ENCODE measurements around the gene ELP5. TPM values are rescaled to one million over a fixed set of nuclear protein-coding genes. Genes with fewer than 3 reads are reported as not detected.

Gene ELP5
- total RNA-seq, 1 experiment from 2014 or later = 75.3 TPM

DNA sequence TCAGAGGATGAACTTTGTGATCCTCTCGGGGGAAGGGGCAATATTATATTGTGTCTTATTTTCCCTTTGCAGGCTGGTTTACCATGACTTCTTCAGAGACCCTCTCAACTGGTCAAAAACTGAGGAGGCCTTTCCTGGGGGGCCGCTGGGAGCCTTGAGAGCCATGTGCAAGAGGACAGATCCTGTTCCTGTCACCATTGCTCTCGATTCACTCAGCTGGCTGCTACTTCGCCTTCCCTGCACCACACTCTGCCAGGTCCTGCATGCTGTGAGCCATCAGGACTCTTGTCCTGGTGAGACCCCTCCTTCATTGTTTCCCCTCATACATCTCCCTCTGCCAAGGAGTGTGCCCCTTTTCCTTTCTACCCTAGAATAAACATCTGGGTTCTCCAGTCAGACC, 2.5 kb downstream of the ELP5 start:
- no peak for DNase-seq (ENCODE audit: low read depth)

DNA sequence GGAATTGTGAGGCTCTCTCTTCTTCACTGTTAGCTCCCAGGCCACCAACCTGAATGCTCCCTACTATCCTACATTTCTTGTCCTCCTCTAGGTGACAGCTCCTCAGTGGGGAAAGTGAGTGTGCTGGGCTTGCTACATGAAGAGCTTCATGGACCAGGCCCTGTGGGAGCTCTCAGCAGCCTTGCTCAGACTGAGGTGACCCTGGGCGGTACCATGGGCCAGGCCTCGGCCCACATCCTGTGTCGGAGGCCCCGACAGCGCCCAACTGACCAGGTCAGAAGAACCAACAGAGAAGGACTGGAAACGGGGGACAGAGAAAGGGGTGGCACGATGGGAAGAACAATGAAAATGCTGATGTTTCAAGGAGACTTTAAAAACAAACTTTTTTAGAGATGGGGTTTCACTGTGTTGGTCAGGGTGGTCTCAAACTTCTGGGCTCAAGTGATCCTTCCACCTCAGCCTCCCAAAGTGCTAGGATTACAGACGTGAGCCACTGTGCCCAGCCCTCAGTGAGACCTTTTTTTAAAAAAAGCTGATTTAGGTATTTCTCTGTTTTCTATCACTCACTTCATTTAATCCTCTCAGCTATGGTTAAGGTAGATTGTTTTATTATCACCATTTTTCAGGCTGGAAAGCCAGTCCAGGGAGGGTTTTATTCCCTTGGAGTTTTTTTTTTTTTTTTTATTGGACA, 4.9 kb downstream of the ELP5 start:
- no peak for DNase-seq (ENCODE audit: low read depth)

DNA sequence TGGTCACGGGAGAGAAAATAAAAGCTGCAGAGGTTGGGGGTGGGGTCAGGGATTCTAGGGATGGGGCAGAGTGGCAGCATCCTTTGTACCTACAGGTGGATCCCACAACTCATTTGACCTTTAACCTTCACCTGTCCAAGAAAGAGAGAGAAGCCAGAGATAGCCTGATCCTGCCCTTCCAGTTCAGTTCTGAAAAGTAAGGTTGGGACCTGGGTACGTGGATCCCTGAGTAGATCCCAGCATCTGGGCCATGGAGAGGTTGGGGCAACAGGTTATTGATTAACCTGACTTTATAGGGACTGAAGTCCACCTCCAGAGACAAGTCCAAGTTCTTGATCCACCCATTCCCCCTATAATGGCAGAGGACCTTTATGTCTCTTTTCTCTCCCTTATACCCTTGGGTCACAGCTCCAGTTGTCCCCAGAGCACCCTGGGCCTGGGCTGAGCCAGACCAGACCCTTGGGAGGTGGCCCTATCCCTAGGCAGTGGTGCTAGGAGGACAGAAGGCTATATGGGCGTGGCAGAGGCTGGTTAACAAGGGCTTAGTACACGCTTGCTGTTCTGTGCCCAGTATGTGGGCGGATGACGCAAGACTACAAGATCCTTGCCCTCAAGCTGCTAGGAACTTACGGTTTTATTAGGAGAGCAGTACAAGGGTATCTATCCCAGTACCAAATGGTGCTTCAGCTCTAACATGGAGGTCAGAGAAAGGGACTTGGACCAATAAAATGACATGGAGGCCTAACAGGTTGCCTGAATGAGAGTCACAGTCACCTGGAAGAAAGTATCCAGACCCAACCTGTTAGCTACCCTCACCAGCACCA, 6.9 kb downstream of the ELP5 start:
- DNase-seq (ENCODE audit: low read depth) = no peak

DNA sequence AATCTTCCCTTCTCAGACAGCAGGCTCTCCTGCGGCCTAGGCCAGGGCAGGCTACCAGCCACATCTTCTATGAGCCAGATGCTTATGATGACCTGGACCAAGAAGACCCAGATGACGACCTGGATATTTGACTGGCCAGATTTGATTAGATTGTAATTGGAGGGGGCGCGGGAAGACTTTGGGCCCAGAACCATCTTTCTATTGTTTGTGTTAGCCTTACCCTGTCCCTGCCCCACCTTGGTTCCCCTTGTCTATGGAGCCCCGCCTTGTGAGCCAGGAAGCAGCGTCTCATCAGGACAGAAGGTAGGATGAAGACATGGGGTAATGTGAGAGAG, 7.5 kb downstream of the ELP5 start:
- DNase-seq (ENCODE audit: low read depth) = no peak

DNA sequence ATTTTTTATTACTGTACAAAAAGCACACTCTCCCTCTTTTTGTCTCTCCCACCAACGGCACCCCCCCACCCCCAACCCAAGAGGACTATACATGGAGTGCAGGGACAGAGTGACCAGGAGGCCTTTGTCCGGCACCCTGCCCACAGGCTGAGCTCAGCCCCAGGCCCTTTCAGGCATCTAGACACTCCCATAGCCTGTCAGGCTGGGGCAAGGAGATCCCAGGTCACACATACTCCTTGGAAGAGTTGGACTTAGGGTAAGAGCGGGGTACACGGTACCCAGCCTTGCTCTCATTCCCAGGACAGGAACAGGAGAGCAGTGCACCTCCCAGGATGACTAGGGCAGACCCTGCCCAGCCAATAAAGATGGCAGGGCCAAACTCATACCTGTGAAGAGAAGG, 8.1 kb downstream of the ELP5 start:
- no peak for DNase-seq (ENCODE audit: low read depth)

DNA sequence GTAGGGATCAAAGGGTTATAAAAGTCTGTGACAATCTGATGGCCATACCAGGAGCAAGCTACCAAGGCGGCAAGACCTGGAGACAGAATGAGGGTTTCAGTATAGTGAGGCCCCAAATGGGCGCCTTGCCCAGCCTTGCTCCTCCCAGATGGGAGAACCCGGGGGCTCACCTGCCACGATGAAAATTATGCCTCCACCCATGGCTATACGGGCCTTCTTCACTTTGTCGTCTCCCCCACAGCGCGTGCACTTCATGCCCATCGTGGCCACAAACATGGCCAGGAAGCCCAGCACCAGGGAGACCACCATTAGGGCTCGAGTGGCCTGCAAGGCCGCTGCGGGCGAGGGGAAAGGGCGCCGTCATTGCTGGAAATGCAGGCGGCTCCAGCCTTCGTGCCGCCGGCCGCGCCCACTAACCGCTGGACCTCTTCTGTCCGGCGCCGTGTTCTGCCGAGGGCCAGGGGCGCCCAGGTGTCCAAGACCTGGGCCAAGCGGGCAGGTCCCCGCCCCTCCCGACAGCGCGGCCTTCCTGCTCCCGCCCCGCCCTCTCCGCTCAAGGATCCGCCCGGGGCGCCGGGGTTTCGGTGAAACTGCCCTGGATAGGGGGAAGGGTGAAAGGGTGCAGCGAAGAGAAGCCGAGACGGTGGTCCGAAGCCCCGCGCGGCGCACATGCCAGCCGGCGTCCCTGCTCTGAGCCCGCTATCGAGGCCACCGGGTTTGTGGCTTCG, 8.8 kb downstream of the ELP5 start:
- DNase-seq (ENCODE audit: low read depth) = no peak

DNA sequence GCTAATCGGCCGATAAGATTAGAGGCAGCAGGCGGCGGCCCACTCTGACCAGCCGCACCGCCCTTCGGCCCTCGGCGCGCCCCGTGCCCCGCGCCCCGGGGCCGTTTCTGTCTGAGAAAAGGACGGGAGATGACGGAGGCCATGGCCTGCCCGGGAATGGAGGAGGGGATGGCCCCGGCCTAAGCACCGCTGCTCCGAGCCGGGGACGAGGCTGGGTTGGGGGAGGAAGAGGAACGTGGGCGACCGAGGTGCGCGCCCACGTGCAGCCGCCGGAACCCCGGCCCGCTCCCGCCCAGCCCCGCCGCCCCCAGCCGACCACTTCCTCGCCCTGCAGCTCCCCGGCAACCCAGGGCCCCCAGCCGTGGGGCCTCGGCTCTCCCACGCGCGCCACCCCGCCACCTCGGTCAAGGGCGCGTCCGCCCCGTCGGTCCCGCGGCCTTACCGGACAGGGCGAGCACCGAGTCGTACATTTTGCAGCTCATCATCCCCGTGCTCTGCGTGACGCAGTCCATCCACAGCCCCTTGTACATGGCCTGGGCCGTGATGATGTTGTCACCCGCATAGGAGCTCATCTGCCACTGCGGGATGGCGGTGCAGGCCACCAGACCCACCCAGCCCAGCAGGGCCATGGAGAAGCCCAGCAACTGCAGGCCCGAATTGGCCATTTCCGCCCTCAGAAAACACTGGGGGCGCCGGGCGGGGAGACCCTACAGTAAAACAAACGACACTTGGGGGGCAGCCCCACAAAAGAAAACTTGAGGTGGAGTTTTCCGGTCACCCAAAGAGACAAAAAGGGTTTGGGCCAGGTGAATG, 9.6 kb downstream of the ELP5 start:
- no peak for DNase-seq (ENCODE audit: low read depth)

DNA sequence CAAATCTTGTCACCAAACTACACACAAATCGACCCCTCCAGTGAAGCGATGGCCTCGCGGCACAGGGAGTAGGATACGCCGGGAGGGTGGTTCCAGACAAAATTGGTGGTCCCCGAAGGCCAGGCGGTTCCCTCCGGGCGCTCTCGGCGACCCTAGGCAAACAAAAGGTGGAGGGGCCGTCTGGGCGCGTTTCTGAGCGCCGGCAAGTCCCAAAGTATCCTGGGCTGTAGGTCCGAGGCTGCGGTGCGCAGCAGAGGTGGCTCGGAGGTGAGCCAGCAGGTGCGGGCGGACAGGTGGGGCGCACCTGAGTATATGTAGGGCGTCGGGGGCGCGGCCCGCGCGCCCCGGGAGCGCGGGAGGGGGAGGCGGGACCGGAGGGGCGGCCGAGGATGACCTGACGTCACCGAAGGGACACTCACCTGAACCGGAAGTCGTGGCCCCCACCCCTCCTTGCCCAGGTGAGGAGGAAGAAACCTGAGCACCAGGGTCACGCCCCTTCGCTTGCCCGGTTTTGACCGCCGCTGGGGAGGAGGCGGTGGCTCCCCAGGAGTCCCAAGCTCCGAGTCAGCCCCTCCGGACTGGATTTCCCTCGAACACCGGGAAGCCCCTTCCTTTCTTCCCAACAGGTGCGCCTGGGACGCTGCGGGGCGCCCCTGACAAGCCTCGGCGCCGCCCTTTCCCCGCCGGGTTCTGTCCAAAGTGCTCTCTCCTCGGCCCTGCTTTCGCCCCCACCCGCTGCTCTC, 10.3 kb downstream of the ELP5 start, which contains the start of gene CLDN7:
CLDN7 (minus strand) TSS at position 287 of the 743 bp plus-strand sequence. CDS start 435 bp downstream, outside the sequence.
- no peak for DNase-seq (ENCODE audit: low read depth)

DNA sequence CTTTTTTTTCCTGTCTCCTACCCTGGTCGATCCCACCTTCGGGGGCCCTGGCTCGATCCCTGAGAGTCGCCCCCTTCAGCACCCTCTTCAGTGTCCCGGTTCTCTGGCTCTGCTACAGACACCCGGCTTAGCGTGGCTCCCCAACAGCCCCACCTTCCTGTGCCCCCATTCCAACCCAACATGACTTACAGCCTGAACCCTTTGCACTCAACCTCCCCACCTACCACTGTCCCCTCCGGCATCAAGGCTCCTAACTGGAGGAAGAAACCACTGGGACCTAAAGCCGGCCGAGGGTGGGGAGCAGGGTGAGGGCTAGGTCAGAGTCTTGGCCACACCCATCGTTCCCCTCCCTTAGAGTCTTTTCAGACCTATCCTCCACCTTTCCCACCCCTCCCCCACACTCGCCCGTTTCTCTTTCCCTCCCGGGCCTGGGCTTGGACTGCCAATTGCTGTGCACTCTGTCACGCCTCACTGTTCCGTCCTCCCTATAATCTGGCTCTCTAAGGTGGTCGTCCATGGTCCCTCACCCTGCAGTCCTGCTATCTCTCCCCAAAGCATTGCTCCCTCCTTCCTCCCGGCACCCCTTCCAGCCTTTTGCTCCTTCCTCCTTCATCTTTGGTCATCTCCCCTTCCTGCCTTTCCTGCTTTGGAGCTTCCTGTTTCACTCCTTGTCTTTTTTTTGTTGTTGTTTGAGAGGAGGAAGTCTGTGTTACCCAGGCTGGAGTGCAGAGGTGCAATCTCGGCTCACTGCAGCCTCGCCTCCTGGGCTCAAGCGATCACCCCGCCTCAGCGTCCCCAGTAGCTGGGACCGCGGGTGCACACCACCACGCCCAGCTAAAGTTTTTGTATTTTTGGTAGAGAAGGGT, 11.2 kb downstream of the ELP5 start:
- DNase-seq (ENCODE audit: low read depth) = no peak

DNA sequence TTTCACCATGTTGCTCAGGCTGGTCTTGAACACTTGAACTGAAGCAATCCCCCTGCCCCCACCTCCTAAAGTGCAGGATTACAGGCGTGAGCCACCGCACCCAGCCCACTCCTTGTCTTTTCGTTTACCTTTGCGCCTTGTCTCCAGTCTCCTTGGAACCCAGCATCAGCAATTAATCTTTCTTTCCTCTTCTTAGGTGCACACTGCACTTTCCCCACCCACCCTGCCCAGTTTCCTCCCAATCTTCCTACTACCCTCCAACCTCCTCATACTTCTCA, 11.7 kb downstream of the ELP5 start:
- no peak for DNase-seq (ENCODE audit: low read depth)

DNA sequence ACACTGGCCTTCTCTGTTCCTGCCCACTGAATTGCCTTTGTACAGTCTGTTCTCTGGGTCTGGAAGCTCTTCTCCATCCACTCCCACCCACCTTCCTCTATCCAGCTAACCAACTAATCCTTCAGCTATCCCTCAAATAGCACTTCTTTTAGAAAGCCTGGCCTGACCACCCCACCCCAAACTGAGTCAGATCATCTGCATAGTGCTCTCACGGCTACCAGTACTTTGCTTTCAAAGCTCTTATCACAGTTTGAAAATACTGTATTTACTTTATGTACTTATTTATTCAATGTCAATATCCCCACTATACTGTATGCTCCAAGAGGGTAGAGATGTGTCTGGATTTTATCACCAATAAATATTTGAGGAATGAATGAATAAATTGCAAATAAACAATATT, 14.8 kb downstream of the ELP5 start:
- DNase-seq (ENCODE audit: low read depth) = no peak

DNA sequence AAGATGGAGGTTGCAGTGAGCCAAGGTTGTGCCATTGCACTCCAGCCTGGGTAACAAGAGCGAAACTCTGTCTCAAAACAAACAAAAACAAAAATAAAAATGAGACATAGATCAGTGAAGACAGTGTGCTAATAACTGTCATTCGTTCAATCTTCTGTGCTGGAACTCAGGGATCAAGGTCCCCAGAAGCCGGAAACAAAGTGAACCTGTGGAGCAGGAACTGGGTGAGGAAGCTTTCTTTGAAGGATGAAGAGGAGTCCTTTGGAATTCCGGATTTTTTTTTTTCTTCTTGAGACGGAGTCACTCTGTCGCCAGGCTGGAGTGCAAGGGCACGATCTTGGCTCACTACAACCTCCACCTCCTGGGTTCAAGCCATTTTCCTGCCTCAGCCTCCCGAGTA, 27.4 kb downstream of the ELP5 start:
- DNase-seq (ENCODE audit: low read depth) = no peak

DNA sequence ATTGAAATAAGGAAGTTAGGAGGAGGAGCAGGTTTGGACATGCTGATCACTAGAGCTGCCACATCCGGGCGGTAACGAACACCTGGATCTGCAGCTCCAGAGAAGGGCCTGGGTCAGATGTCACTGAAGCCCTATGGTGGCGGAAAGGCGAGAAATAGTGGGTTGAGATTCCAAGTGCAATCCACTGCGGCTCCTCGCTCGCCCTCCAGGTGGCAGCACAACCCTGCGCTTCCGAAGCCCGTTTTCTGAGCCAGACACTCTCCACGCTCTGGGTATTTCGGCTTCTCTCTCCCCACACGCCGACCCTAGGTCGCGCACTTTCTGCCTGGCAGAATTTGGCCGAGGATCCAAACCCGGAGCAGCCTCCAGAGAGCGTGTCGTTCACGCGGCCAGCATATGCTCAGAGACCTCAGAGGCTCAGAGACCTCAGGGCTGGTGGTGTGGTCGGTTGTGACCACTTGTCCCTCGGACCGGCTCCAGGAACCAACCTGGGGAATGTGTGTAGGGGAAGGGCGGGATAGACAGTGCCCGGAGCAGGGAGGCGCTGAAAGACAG, 28.6 kb downstream of the ELP5 start:
- peak; percentile 76 for DNase-seq (ENCODE audit: low read depth)

DNA sequence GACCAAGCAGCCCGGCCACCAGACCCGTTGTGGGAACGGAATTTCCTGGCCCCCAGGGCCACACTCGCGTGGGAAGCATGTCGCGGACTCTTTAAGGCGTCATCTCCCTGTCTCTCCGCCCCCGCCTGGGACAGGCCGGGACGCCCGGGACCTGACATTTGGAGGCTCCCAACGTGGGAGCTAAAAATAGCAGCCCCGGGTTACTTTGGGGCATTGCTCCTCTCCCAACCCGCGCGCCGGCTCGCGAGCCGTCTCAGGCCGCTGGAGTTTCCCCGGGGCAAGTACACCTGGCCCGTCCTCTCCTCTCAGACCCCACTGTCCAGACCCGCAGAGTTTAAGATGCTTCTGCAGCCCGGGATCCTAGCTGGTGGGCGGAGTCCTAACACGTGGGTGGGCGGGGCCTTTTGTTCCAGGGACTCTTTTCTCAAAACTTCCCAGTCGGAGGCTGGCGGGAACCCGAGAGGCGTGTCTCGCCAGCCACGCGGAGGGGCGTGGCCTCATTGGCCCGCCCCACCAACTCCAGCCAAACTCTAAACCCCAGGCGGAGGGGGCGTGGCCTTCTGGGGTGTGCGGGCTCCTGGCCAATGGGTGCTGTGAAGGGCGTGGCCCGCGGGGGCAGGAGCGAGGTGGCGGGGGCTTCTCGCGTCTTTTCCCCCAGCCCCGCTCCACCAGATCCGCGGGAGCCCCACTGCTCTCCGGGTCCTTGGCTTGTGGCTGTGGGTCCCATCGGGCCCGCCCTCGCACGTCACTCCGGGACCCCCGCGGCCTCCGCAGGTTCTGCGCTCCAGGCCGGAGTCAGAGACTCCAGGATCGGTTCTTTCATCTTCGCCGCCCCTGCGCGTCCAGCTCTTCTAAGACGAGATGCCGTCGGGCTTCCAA, 29.3 kb downstream of the ELP5 start, which contains the start of gene SLC2A4:
SLC2A4 (plus strand) TSS at position 645 of the 879 bp plus-strand sequence; CDS start at position 862, 217 bp downstream.
- DNase-seq (ENCODE audit: low read depth) = peak; percentile 91

DNA sequence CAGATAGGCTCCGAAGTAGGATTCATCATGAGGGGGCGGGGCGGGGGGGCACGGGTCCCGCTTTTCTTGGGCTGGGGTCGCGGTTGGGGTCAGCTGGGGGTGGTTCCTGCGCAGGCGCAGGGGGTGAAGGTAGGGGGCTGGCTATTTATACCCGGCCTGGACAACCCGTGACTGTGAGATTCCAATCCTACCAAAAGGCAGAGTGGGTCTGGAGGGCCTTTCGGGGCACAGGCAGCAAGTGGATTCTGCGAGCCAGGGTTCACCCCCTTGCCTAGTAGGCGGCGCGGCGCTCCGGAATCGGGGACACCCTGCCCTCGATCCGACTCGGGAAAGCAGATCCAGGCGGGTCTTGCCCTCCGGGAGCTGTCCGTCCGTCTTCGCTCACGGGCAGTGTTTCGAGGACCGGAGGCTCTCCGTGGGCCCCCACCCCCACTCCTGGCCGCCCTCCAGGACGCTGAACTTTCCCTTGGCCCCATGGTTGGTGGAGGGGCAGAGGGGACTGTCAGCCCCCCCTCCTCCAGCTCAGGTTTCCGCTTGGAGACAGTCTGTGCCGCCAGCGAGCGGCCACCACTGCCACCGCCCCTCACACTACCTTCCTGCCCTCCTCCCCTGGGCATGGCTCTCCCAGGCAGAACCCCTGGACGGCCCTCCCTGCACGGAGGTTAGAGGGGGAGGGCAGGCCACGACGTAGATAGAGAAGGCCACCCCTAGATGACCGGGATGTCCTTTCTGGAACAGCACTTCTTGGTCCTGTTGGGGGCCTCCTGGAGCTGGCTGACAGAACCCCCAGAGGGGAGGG, 30.1 kb downstream of the ELP5 start:
- no peak for DNase-seq (ENCODE audit: low read depth)

DNA sequence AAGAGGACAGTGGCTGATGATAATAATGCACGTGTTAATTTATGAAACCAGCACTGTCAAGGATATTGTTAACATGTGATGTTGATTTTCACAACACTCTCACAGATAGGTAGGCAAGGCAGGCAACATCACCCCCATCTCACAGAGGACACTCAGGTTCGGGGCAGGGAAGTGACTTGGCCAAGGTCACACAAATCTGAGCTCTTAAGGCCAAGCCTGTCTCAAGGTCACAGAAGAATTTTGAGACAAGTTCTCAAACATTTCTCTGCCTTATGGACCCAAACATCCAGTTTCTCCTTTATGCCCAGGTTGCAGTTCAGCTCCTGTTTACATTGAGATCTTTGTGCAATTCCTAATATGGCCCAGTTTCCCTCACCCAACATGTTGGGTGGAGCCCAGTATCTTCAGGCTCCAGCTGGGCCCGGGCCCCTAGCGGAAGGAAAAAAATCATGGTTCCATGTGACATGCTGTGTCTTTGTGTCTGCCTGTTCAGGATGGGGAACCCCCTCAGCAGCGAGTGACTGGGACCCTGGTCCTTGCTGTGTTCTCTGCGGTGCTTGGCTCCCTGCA, 30.8 kb downstream of the ELP5 start:
- DNase-seq (ENCODE audit: low read depth) = no peak

DNA sequence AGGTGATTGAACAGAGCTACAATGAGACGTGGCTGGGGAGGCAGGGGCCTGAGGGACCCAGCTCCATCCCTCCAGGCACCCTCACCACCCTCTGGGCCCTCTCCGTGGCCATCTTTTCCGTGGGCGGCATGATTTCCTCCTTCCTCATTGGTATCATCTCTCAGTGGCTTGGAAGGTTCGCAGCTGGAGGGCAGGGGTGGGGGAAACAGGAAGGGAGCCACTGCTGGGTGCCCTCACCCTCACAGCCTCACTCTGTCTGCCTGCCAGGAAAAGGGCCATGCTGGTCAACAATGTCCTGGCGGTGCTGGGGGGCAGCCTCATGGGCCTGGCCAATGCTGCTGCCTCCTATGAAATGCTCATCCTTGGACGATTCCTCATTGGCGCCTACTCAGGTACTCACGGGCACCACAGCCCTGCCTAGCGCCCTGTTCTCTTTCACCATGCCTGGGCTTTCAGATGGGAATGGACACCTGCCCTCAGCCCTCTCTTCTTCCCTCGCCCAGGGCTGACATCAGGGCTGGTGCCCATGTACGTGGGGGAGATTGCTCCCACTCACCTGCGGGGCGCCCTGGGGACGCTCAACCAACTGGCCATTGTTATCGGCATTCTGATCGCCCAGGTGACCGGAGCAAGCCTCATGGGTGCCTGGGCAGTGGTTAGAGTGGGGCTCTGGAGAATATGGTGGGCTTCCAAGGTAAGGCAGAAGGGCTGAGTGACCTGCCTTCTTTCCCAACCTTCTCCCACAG, 31.6 kb downstream of the ELP5 start:
- DNase-seq (ENCODE audit: low read depth) = no peak
